Erythroblast (primary cell): ENCODE measurements around the gene C22orf31.

Source experiments
- GATA1 ChIP-seq: IDR thresholded peaks from 2 replicates; pipeline ENCODE4 v1.6.1; 2011; ENCODE audit warnings: low read depth, mild to moderate bottlenecking, control low read depth, low read length, moderate library complexity
- POLR2A ChIP-seq: IDR thresholded peaks from 2 replicates; pipeline ENCODE4 v1.6.1; 2011; ENCODE audit warnings: mild to moderate bottlenecking, low read length

- no peak for TF ChIP-seq POLR2A
- TF ChIP-seq GATA1: no peak
Measured at GRCh38 chr22:29054251-29054767, 7.3 kb downstream of the C22orf31 start.
